PC-3 (cell line): ENCODE data around the gene ZNF727. TPM values are rescaled to one million over a fixed set of nuclear protein-coding genes. Genes with fewer than 3 reads are reported as not detected.
"Not testable (repeated sequence)": the region's sequence is repeated elsewhere in the genome, so short reads cannot be mapped to it uniquely, and the experiment has no call there.

Experiments used
- ATAC-seq: fragments of 200-7000 bp; cut with Tn5 transposase; 2 replicates; pipeline ENCODE4 v1.9.1; 2020; ENCODE audit warnings: mild to moderate bottlenecking, moderate library complexity
- BruUV-seq: library from RNA; stranded (reverse); fragments of 400-500 nt; replicated peaks from 2 replicates; lab custom pipeline; 2021; lab: Mats Ljungman, UMichigan
- CTCF ChIA-PET: fragments of 300-600 bp; sonication (Branson Sonifier 250); formaldehyde crosslinking; loops from one replicate; lab custom pipeline; 2022; ENCODE audit warnings: antibody characterized with exemption; lab: Charles Lee
- POLR2A ChIA-PET: fragments of 300-600 bp; sonication (Branson Sonifier 250); formaldehyde crosslinking; loops from one replicate; lab custom pipeline; 2022; ENCODE audit warnings: antibody characterized with exemption; ENCODE audit not compliant: unreplicated experiment; lab: Charles Lee
- DNase-seq: peaks from one replicate; pipeline ENCODE4 v3.0.0-alpha.2; 2015
- H2AFZ ChIP-seq: fragments of 300-600 bp; sonication (generic); 2 replicates; pipeline ENCODE4 v1.6.0; 2016; ENCODE audit warnings: antibody characterized with exemption, low read length
- H3F3A ChIP-seq: fragments of 300-600 bp; sonication (generic); one replicate; pipeline ENCODE4 v1.6.0; 2017; ENCODE audit warnings: antibody characterized with exemption, low read length, control low read depth, mild to moderate bottlenecking; ENCODE audit not compliant: unreplicated experiment
- H3K27ac ChIP-seq: fragments of 300-600 bp; sonication (generic); 2 replicates; pipeline ENCODE4 v1.5.1; 2016; ENCODE audit warnings: mild to moderate bottlenecking, low read length
- H3K27me3 ChIP-seq: fragments of 300-600 bp; sonication (generic); 2 replicates; pipeline ENCODE4 v1.6.1; 2016; ENCODE audit warnings: low read length, mixed read lengths
- H3K36me3 ChIP-seq: fragments of 300-600 bp; sonication (generic); 2 replicates; pipeline ENCODE4 v1.6.1; 2016; ENCODE audit warnings: low read depth, mixed run types, low read length, mixed read lengths
- H3K4me1 ChIP-seq: fragments of 300-600 bp; sonication (generic); 2 replicates; pipeline ENCODE4 v1.5.1; 2016; ENCODE audit warnings: low read length; ENCODE audit not compliant: insufficient read depth
- H3K4me2 ChIP-seq: fragments of 300-600 bp; sonication (generic); 2 replicates; pipeline ENCODE4 v1.6.0; 2016; ENCODE audit warnings: low read length
- H3K4me3 ChIP-seq: fragments of 300-600 bp; sonication (generic); 2 replicates; pipeline ENCODE4 v1.5.1; 2016; ENCODE audit warnings: mild to moderate bottlenecking, low read length, mixed read lengths
- H3K79me2 ChIP-seq: fragments of 300-600 bp; sonication (generic); 2 replicates; pipeline ENCODE4 v1.6.1; 2017; ENCODE audit warnings: low read length, mixed read lengths
- H3K9ac ChIP-seq: fragments of 300-600 bp; sonication (generic); 2 replicates; pipeline ENCODE4 v1.6.0; 2016; ENCODE audit warnings: mild to moderate bottlenecking, low read length
- H3K9me2 ChIP-seq: fragments of 300-600 bp; sonication (generic); replicated peaks from 2 replicates; pipeline ENCODE4 v1.6.1; 2016; ENCODE audit warnings: mixed run types, low read length, mixed read lengths
- H3K9me3 ChIP-seq: fragments of 300-600 bp; sonication (generic); 2 replicates; pipeline ENCODE4 v1.6.1; 2016; ENCODE audit warnings: low read length, mixed read lengths
- H4K20me1 ChIP-seq: fragments of 300-600 bp; sonication (generic); 2 replicates; pipeline ENCODE4 v1.6.1; 2016; ENCODE audit warnings: low read length, mixed read lengths
- CTCF ChIP-seq: fragments of 300-600 bp; sonication (generic); conservative IDR thresholded peaks from 2 replicates; pipeline ENCODE4 v1.5.1; 2017; ENCODE audit warnings: antibody characterized with exemption, low read depth, mild to moderate bottlenecking, low read length
- EZH2 ChIP-seq: fragments of 300-600 bp; sonication (generic); IDR thresholded peaks from one replicate; pipeline ENCODE4 v1.6.1; 2017; ENCODE audit warnings: antibody characterized with exemption, mild to moderate bottlenecking, low read length; ENCODE audit not compliant: unreplicated experiment
- EZH2phosphoT487 ChIP-seq: fragments of 300-600 bp; sonication (generic); IDR thresholded peaks from 2 replicates; pipeline ENCODE4 v1.6.1; 2018; ENCODE audit warnings: mild to moderate bottlenecking, antibody characterized with exemption, low read length, borderline replicate concordance
- intact Hi-C: fragments of 100-400 bp; cut with micrococcal nuclease; formaldehyde crosslinking; loops from 2 replicates; pipeline ENCODE4 v1.9.0; 2023
- total RNA-seq: library from RNA; depleted of rRNA; stranded (reverse); fragments of >200 nt; gene quantifications from 2 replicates; pipeline ENCODE4 v1.2.3, GENCODE V29; 2014; rRNA removed

The ZNF727 gene
- total RNA-seq, 1 experiment from 2014 or later: 0.07 TPM

GRCh38 chr7:64078699-64078994, 33.4 kb downstream of the ZNF727 start:
- ChIA-PET CTCF (no interaction called here), POLR2A (no interaction called here)
- peaks cover 37% of the 10 kb centered on the region for H3K9me3 ChIP-seq
- no peaks in the 10 kb centered on the region for H3K27me3 ChIP-seq
- H4K20me1 ChIP-seq: no peaks in the 10 kb centered on the region
- H3K79me2 ChIP-seq: no peaks in the 10 kb centered on the region
- TF ChIP-seq EZH2 (no peak), CTCF (no peak), EZH2phosphoT487 (no peak)
- H3K27ac ChIP-seq: no peak overlapping the region
- ATAC-seq (no peak), DNase-seq (no peak)
- no peak overlapping the region for H3K4me3 ChIP-seq
- no peak overlapping the region for H3K4me2 ChIP-seq
- H2AFZ ChIP-seq: no peak overlapping the region
- intact Hi-C loops: no loop called here
- H3K36me3 ChIP-seq: no peaks in the 10 kb centered on the region; the same call in 1 of the 2 replicates
- no peaks in the 10 kb centered on the region for H3K9me2 ChIP-seq
- no peak overlapping the region for H3K9ac ChIP-seq
- no TSS peak for BruUV-seq
- H3K4me1 ChIP-seq: no peaks in the 10 kb centered on the region
- H3F3A ChIP-seq: no peaks in the 10 kb centered on the region

GRCh38 chr7:64087501-64087900, 42.3 kb downstream of the ZNF727 start:
- BruUV-seq: no TSS peak
- no peak overlapping the region for H2AFZ ChIP-seq
- H3K36me3 ChIP-seq: no peaks in the 10 kb centered on the region
- no peak overlapping the region for H3K27ac ChIP-seq
- no peaks in the 10 kb centered on the region for H3K79me2 ChIP-seq
- H3K9me3 ChIP-seq: 0 out of 2 replicates have a peak, but pooled peaks cover 14% of the 10 kb centered on the region
- no peak overlapping the region for H3K4me3 ChIP-seq
- H3K4me2 ChIP-seq: no peak overlapping the region
- ChIA-PET CTCF (no interaction called here), POLR2A (no interaction called here)
- TF ChIP-seq EZH2phosphoT487: no peak
- no peak for TF ChIP-seq CTCF
- TF ChIP-seq EZH2: no peak
- no peaks in the 10 kb centered on the region for H3K4me1 ChIP-seq
- H3K27me3 ChIP-seq: no peaks in the 10 kb centered on the region
- intact Hi-C loops: no loop called here
- DNase-seq (no peak), ATAC-seq (no peak)
- no peaks in the 10 kb centered on the region for H3F3A ChIP-seq
- no peaks in the 10 kb centered on the region for H4K20me1 ChIP-seq
- no peaks in the 10 kb centered on the region for H3K9me2 ChIP-seq
- H3K9ac ChIP-seq: no peak overlapping the region

DNA sequence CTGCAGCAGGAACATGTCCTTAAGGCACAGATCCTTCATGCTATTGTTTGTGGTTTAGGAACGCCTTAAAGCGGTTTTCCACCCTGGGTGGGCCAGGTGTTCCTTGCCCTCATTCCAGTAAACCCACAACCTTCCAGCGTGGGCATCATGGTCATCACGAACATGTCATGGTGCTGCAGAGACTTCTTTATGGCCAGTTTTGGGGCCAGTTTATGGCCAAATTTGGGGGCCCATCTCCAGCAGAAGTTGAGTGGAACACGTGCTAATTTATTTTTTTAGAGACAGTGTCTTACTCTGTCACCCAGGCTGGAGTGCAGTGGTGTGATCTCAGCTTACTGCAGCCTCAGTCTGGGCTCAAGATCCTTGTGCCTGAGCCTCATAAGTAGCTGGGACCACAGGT, 43.6 kb downstream of the ZNF727 start:
- ATAC-seq, H3K27ac ChIP-seq, BruUV-seq, H3K4me2 ChIP-seq, H3K79me2 ChIP-seq, H3K27me3 ChIP-seq, DNase-seq, CTCF ChIA-PET, H3K9ac ChIP-seq, H4K20me1 ChIP-seq, POLR2A ChIA-PET, H3K4me3 ChIP-seq, H2AFZ ChIP-seq, H3F3A ChIP-seq, H3K36me3 ChIP-seq, H3K4me1 ChIP-seq, intact Hi-C loops, H3K9me2 ChIP-seq: not testable (repeated sequence)
- H3K9me3 ChIP-seq: 0 out of 2 replicates have a peak, but pooled peaks cover 14% of the 10 kb centered on the region

Other genes starting within 250 kb of the ZNF727 start
- not detected in 2 replicates for gene ZNF722, start 46.6 kb upstream of the ZNF727 start, total RNA-seq
- not detected in 2 replicates for gene ZNF735, start 161.8 kb downstream of the ZNF727 start, total RNA-seq
- gene ZNF679, start 183.0 kb downstream of the ZNF727 start, total RNA-seq: not detected in 2 replicates